Panc1 (cell line): Measurements from ENCODE around the gene AHDC1.

Experiments used
- CTCF ChIP-seq: fragments of 450-650 bp; IDR thresholded peaks from 2 replicates; pipeline ENCODE4 v1.5.1; 2017; ENCODE audit warnings: mild to moderate bottlenecking
- POLR2AphosphoS5 ChIP-seq: IDR thresholded peaks from 2 replicates; pipeline ENCODE4 v1.6.1; 2012; ENCODE audit warnings: mild to moderate bottlenecking, low read depth, low read length, moderate library complexity
- REST ChIP-seq, 2 experiments: IDR thresholded peaks; 2 replicates each; pipeline ENCODE4 v1.6.1; 2011 to 2012; ENCODE audit warnings: low read depth in 2 of 2, control low read depth in 1 of 2, low read length in 1 of 2, mild to moderate bottlenecking in 1 of 2, moderate library complexity in 1 of 2; ENCODE audit not compliant: insufficient read depth in 1 of 2
- SIN3A ChIP-seq: IDR thresholded peaks from 2 replicates; pipeline ENCODE4 v1.6.1; 2012; ENCODE audit warnings: low read depth, mild to moderate bottlenecking, low read length, moderate library complexity, borderline replicate concordance; ENCODE audit not compliant: insufficient read depth

- TF ChIP-seq CTCF = no peak
- TF ChIP-seq POLR2AphosphoS5 = no peak
- TF ChIP-seq REST (IDR thresholded peaks at IDR 0.05; ENCODE audit: insufficient read depth in 1 of 2, low read depth in 2 of 2, low read length in 1 of 2) = no peak
- no peak for TF ChIP-seq SIN3A
Observed at GRCh38 chr1:27589841-27590426, 14.0 kb downstream of the AHDC1 start.
